ENCODE measurements around the gene PDE3B.

DNA sequence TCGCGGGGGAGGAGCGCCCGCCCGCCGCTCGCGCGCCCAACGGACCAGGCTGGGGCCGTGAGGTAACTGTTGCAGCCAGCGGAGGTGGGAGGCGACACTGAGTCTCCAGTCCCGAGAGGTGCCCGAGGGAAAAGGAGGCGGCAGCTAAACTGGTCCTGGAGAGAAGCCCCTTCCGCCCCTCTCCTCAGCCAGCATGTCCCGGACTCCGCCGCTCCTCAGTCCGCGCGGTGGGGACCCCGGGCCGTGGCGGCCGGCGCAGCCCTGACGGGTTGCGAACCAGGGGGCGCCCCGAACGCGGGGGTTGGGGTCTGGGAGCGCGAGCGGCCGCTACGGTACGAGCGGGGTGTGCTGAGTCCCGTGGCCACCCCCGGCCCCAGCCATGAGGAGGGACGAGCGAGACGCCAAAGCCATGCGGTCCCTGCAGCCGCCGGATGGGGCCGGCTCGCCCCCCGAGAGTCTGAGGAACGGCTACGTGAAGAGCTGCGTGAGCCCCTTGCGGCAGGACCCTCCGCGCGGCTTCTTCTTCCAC is at the start of gene PDE3B:
- TF ChIP-seq, protein P1, sequence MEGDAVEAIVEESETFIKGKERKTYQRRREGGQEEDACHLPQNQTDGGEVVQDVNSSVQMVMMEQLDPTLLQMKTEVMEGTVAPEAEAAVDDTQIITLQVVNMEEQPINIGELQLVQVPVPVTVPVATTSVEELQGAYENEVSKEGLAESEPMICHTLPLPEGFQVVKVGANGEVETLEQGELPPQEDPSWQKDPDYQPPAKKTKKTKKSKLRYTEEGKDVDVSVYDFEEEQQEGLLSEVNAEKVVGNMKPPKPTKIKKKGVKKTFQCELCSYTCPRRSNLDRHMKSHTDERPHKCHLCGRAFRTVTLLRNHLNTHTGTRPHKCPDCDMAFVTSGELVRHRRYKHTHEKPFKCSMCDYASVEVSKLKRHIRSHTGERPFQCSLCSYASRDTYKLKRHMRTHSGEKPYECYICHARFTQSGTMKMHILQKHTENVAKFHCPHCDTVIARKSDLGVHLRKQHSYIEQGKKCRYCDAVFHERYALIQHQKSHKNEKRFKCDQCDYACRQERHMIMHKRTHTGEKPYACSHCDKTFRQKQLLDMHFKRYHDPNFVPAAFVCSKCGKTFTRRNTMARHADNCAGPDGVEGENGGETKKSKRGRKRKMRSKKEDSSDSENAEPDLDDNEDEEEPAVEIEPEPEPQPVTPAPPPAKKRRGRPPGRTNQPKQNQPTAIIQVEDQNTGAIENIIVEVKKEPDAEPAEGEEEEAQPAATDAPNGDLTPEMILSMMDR (conservative IDR thresholded peaks at IDR 0.05; ENCODE audit: low read depth, low read length): no peak
- TF ChIP-seq POLR2A (IDR thresholded peaks at IDR 0.05; ENCODE audit: low read depth, low read length) (no peak), RFX5 (IDR thresholded peaks at IDR 0.05; ENCODE audit: low read depth, low read length) (no peak), CEBPB (IDR thresholded peaks at IDR 0.05; ENCODE audit: low read depth, low read length) (no peak), MXI1 (IDR thresholded peaks at IDR 0.05; ENCODE audit: borderline replicate concordance, low read depth, low read length) (no peak), RCOR1 (IDR thresholded peaks at IDR 0.05; ENCODE audit: insufficient replicate concordance, low read length) (no peak), MAFK (IDR thresholded peaks at IDR 0.05; ENCODE audit: low read depth, low read length) (no peak), CHD1 (IDR thresholded peaks at IDR 0.05; ENCODE audit: low read depth, low read length) (no peak)

Measured in IMR-90 (cell line).